Dendritic cell treated with granulocyte-macrophage colony-stimulating factor and Interleukin-4, amounts not matched to agents 40 ng/mL and 50 ng/mL, for 4 days (primary cell): Measurements from ENCODE around the gene MCRIP1.

Source experiments
- H3K27ac Mint-ChIP-seq: one replicate; pipeline ENCODE4 v1.8.0; 2022; ENCODE audit warnings: mild to moderate bottlenecking, mixed read lengths
- H3K27me3 Mint-ChIP-seq: one replicate; pipeline ENCODE4 v1.8.0; 2022; ENCODE audit warnings: mild to moderate bottlenecking, mixed read lengths
- H3K36me3 Mint-ChIP-seq: one replicate; pipeline ENCODE4 v1.8.0; 2022; ENCODE audit warnings: low read depth, mixed read lengths
- H3K4me1 Mint-ChIP-seq: one replicate; pipeline ENCODE4 v1.8.0; 2022; ENCODE audit warnings: low read depth, mixed read lengths
- H3K4me3 Mint-ChIP-seq: one replicate; pipeline ENCODE4 v1.8.0; 2022; ENCODE audit warnings: mild to moderate bottlenecking, moderate library complexity, mixed read lengths
- H3K9me3 Mint-ChIP-seq: one replicate; pipeline ENCODE4 v1.8.0; 2022; ENCODE audit warnings: mixed read lengths
- intact Hi-C: fragments of 100-400 bp; cut with micrococcal nuclease; formaldehyde crosslinking; loops from one replicate; pipeline ENCODE4 v1.15.0; 2022

The MCRIP1 gene

GRCh38 chr17:81833160-81833920 is at the start of gene MCRIP1:
MCRIP1 (minus strand) TSS chr17:81833291; CDS start chr17:81824506, 8,785 bp downstream.
- peak within 1 kb of the TSS; percentile 90 for H3K4me3 Mint-ChIP-seq

GRCh38 chr17:81879121-81879520 is 46.0 kb upstream of the MCRIP1 start:
- H3K27ac Mint-ChIP-seq = peak overlapping the region; percentile 14
- intact Hi-C loops = no loop called here
- peaks cover 73% of the 10 kb centered on the region for H3K36me3 Mint-ChIP-seq
- H3K9me3 Mint-ChIP-seq = no peaks in the 10 kb centered on the region
- H3K4me3 Mint-ChIP-seq = no peak overlapping the region
- H3K4me1 Mint-ChIP-seq = no peaks in the 10 kb centered on the region
- no peaks in the 10 kb centered on the region for H3K27me3 Mint-ChIP-seq

More at GRCh38 chr17:81833160-81833920, at the start of gene MCRIP1:
- intact Hi-C loops = no loop called here
- peaks cover 18% of the 10 kb centered on the region for H3K36me3 Mint-ChIP-seq
- no peaks in the 10 kb centered on the region for H3K9me3 Mint-ChIP-seq
- peaks cover 64% of the 10 kb centered on the region for H3K4me1 Mint-ChIP-seq
- peak within 1 kb of the TSS; percentile 97 for H3K27ac Mint-ChIP-seq
- no peaks in the 10 kb centered on the region for H3K27me3 Mint-ChIP-seq

DNA sequence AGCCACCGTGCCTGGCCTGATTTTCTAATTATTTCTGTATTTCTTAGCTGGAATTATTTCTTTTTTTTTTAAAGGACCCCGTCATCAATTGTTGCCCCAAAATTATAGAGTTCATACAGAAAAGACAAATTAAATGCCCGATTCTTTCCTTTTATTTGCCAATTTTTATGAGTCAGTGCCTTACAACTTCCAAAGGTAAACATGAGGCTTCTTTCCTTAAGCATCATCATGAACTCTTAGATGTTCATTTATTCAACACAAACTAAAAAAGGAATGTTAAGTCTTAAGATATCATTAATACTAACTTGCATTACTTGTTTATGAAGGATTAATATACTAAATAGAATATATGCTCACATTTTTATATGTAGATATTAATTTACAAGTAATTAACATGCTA is 45.2 kb upstream of the MCRIP1 start:
- Mint-ChIP-seq H3K27me3 (no peaks in the 10 kb centered on the region), H3K36me3 (peaks cover 65% of the 10 kb centered on the region), H3K4me3 (no peak overlapping the region), H3K4me1 (peaks cover under 1% of the 10 kb centered on the region), H3K9me3 (no peaks in the 10 kb centered on the region), H3K27ac (no peak overlapping the region)
- intact Hi-C loops = no loop called here

GRCh38 chr17:81877569-81877968 is 44.5 kb upstream of the MCRIP1 start:
- peaks cover 8% of the 10 kb centered on the region for H3K4me1 Mint-ChIP-seq
- peaks cover 59% of the 10 kb centered on the region for H3K36me3 Mint-ChIP-seq
- H3K4me3 Mint-ChIP-seq = no peak overlapping the region
- no peak overlapping the region for H3K27ac Mint-ChIP-seq
- no peaks in the 10 kb centered on the region for H3K9me3 Mint-ChIP-seq
- intact Hi-C loops = no loop called here
- no peaks in the 10 kb centered on the region for H3K27me3 Mint-ChIP-seq

DNA sequence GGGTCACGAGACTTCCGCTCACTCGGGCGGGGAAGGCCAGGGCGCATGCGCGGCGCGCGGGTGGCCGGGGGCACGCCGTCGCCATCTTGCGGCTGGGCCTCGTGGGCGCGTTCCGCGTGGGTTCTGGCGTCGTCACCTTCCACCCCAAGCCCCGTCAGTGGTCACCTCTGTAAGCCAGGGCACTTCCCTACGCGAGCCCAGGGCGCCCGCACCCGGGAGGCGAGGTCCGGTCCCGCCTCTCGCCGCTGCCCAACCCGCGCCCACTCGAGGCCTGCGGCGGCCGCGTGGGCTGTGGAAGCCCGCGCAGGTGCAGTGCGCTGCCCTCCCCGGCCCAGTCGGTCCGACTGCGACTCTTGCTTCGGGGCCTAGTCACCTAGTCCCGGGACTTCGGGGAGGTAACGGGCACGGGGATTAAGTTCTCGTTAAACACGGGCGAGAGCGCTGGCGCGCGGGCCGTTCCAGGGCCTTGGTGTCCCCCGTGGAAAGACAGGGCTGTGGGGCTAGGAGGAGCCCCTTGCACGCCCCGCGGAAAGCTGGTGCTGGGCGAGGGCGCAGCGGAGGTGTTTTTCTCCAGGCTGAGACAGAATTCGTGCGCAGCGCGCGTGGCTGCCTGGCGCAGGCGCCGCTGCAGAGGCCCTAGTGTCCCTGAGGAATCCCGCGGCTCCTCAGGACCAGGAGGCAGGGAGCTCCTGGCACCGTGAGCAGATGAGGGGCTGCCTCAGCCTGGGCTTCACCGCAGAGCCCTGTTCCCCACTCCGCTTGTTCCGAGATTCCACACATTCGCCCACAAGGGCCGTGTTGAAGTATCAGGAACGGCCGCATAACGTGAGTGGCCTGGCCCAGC is 38.5 kb upstream of the MCRIP1 start:
- Mint-ChIP-seq H3K36me3 (peaks cover 51% of the 10 kb centered on the region), H3K27me3 (no peaks in the 10 kb centered on the region), H3K4me3 (peak overlapping the region; percentile 81), H3K27ac (peak overlapping the region; percentile 95), H3K9me3 (no peaks in the 10 kb centered on the region), H3K4me1 (peaks cover 50% of the 10 kb centered on the region)
- intact Hi-C loops = loop anchor here (1.0 kb wide), 2 partner anchors 10 to 20 kb away; partner anchors contain the start of genes ALYREF and ANAPC11

DNA sequence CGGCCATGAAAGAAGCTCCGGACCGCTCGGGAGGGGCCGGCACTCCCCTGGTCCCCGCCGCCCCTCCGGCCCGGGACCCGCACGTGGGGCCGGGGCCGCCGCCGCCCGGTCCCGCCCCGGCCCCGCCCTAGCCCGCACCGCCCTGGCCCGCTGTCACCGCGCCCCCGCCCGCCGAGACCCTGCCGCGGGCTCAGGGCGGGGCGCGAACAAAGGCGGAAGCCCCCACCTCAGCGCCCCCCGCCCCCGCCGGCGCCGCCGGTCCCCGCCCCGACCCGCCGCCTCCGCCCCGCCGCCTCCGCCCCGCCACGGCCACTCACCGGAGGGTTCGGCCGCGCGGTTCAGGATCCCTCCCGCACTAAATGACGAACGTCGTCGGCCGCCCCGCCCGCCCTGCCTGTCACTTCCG is 37.9 kb upstream of the MCRIP1 start, which contains the start of gene ARHGDIA:
Gene ARHGDIA, minus strand, starts transcription at position 357 of the 406 bp plus-strand sequence. CDS start 1,407 bp downstream, outside the sequence.
- Mint-ChIP-seq H3K9me3 (no peaks in the 10 kb centered on the region), H3K27ac (peak within 1 kb of the TSS; percentile 95), H3K27me3 (no peaks in the 10 kb centered on the region), H3K4me3 (peak within 1 kb of the TSS; percentile 83), H3K36me3 (peaks cover 57% of the 10 kb centered on the region), H3K4me1 (peaks cover 52% of the 10 kb centered on the region)
- intact Hi-C loops = loop anchor here (1.0 kb wide), 2 partner anchors 10 to 20 kb away; partner anchors contain the start of genes ALYREF and ANAPC11

GRCh38 chr17:81870131-81870980 is 37.3 kb upstream of the MCRIP1 start:
- peak overlapping the region; percentile 83 for H3K4me3 Mint-ChIP-seq
- peaks cover 63% of the 10 kb centered on the region for H3K36me3 Mint-ChIP-seq
- H3K4me1 Mint-ChIP-seq = peaks cover 52% of the 10 kb centered on the region
- H3K27ac Mint-ChIP-seq = peak overlapping the region; percentile 83
- H3K9me3 Mint-ChIP-seq = no peaks in the 10 kb centered on the region
- intact Hi-C loops = no loop called here
- H3K27me3 Mint-ChIP-seq = no peaks in the 10 kb centered on the region

DNA sequence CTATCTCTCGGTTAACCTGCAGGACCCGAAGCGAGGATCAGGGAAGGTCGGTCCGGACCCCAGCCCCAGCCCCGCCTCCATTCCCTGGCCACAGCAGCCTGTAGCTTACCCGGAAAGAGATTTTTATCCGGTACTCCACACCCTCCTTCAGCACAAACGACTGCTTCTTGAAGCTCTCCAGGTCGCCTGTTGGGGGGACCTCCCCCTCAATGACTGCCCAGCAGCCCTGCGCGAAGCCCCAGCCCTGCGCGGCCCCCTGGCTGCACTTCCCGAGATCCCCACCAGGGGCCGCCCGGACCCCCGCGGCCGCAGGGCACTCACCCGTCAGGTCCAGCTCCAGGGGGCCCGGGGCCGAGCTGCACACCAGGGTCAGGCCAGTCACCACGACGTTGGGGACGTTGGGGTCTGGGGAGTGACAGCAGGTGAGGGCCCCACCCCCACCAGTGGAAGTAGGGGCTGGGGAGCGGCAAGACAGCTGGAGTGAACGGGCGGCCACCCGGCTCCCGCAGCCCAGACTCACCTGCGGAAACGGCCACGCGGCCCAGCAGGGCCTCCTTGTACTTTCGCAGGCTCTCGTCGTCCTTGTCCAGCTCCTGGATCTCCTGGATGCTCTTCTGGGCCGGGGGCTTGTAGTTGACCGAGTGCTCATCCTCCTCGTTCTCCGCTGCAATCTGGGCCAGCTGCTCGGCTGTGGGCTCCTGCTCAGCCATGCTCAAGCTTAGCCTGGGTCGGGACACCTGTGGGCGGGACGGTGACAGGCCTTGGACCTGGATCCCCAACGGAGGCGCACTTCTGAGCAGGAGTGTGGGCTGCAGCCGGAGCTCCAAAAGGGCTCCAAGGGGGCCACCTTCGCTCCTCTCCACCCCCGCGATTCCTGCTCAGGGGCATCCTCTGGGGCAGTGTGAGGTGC is 36.4 kb upstream of the MCRIP1 start:
- peak overlapping the region; percentile 83 for H3K27ac Mint-ChIP-seq
- H3K9me3 Mint-ChIP-seq = no peaks in the 10 kb centered on the region
- peaks cover 53% of the 10 kb centered on the region for H3K4me1 Mint-ChIP-seq
- H3K27me3 Mint-ChIP-seq = no peaks in the 10 kb centered on the region
- peak overlapping the region; percentile 83 for H3K4me3 Mint-ChIP-seq
- intact Hi-C loops = loop anchor here (10.0 kb wide), 1 partner anchor 55 kb away; the partner anchor contains the start of gene MAFG
- H3K36me3 Mint-ChIP-seq = peaks cover 72% of the 10 kb centered on the region

DNA sequence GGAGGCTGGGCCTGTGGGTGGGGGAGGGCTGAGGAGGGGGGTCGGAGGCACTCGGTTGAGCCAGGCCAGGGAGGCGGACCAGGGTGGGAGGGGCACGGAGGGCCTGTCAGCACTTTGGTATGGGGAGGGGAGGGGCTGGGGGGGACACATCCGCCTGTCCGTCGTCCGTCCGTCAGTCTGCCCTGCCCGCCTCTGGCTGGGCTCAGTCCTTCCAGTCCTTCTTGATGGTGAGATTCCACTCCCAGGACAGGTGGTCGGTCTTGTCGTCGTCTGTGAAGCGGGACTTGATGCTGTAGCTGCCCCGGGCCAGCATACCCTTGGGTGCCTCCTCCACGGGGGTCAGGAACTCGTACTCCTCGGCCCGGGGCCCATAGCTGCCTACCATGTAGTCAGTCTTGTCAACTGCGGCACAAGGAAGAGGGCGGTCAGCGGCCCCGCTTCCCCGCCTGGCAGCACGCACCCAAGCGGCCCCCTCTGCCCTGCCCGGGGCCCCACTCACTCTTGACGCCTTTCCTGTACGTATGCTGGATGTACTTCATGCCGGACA is 35.7 kb upstream of the MCRIP1 start:
- Mint-ChIP-seq H3K9me3 (no peaks in the 10 kb centered on the region), H3K36me3 (peaks cover 79% of the 10 kb centered on the region), H3K4me3 (peak overlapping the region; percentile 83), H3K4me1 (peaks cover 60% of the 10 kb centered on the region), H3K27ac (peak overlapping the region; percentile 83), H3K27me3 (no peaks in the 10 kb centered on the region)
- intact Hi-C loops = loop anchor here (10.0 kb wide), 1 partner anchor 56 kb away; the partner anchor contains the start of gene MAFG

GRCh38 chr17:81867991-81868673 is 35.0 kb upstream of the MCRIP1 start:
- H3K9me3 Mint-ChIP-seq = no peaks in the 10 kb centered on the region
- intact Hi-C loops = loop anchor here (10.0 kb wide), 1 partner anchor 57 kb away; the partner anchor contains the start of gene MAFG
- peaks cover 64% of the 10 kb centered on the region for H3K4me1 Mint-ChIP-seq
- no peaks in the 10 kb centered on the region for H3K27me3 Mint-ChIP-seq
- peak overlapping the region; percentile 48 for H3K4me3 Mint-ChIP-seq
- H3K27ac Mint-ChIP-seq = peak overlapping the region; percentile 38
- H3K36me3 Mint-ChIP-seq = peaks cover 85% of the 10 kb centered on the region

DNA sequence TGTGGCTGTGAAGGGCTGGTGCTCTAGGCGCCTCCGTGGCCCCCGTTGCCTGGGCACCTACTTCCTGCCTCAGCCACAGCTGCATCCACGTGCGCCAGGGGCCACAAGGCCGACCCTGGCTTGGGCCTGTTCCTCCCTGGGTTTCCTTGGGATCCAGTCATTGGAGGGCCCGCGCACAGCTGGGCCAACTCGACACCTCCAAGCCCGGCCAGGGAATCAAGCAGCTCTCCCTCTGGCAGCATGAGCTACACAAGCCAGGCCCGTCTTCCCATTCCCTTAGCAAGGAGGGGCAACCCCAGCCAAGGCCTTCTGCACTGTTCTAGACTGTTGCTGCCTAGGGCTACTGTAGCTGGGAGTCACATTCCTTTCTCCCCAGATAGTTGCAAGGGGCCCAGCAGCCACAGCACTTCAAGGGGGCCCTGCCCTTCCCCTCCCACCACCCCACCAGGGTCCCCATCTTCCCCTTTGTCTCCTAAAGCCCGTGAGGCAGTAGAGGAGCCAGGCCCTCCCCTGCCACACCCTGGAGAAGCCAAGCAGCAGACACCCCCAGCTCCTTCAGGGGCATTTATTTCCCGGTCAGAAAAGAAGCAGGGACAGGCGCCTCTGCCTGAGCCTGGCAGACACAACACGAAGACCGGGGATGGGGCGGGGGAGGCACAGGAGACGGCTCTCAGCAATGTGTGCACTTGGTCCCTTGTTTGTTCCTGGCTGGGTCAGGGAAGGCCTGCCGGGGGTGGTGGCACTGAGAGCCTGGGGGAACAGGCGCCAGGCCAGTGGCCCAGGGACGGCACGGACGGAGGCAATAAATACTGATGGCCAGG is 34.3 kb upstream of the MCRIP1 start:
- Mint-ChIP-seq H3K27me3 (no peaks in the 10 kb centered on the region), H3K9me3 (no peaks in the 10 kb centered on the region), H3K36me3 (peaks cover 92% of the 10 kb centered on the region), H3K4me1 (peaks cover 64% of the 10 kb centered on the region), H3K27ac (peak overlapping the region; percentile 38), H3K4me3 (peak overlapping the region; percentile 9)
- intact Hi-C loops = loop anchor here (10.0 kb wide), 1 partner anchor 57 kb away; the partner anchor contains the start of gene MAFG
